Left colon (tissue), 2 donors: Measurements from ENCODE around the gene SON. TPM values are rescaled to one million over a fixed set of nuclear protein-coding genes. Genes with fewer than 3 reads are reported as not detected.
A peak's percentile ranks its signal among the peaks of the same experiment; 100 is the strongest.

Source experiments
- ATAC-seq: fragments of 200-7000 bp; cut with Tn5 transposase; one replicate; pipeline ENCODE4 v1.9.1; 2020; ENCODE audit warnings: mild to moderate bottlenecking, moderate library complexity
- DNase-seq, 2 donors: peaks; one replicate each; pipeline ENCODE4 v3.0.0-alpha.2; 2020
- intact Hi-C, 2 donors: fragments of 100-400 bp; cut with DNase I in 1 of 2; cut with micrococcal nuclease in 1 of 2; formaldehyde crosslinking; loops; one replicate each; pipeline versions ENCODE4 v1.11.2 to v1.14.0; 2022; cut with DNase I, micrococcal nuclease
- total RNA-seq, 2 donors: library from RNA; stranded (reverse); fragmentation: NEBNext Ultra II Directional; extraction: Animal tissue kit (Norgen Biotek cat#: 25700); gene quantifications; one replicate each; pipeline ENCODE4 v1.2.1, GENCODE V29; 2021
- donor health status: DM: no; HTN: no; CAD: no.
- donor health status: DM: yes; HTN: yes; CAD: no.

SON gene
- total RNA-seq, 2 donors from 2014 or later: 202 to 213 TPM

GRCh38 chr21:33541105-33541711 lies 1.6 kb upstream of the SON start:
- ATAC-seq: no peak
- intact Hi-C loops: no loop called here
- peak in 1 of 2 donors; percentile 27 for DNase-seq

- ATAC-seq: peak; percentile 75
- DNase-seq: peak; percentile 83 to 89
- intact Hi-C loops: no loop called here
Measured at GRCh38 chr21:33541756-33542639, 840 bp upstream of the SON start, which contains the start of gene GART. TSS of gene GART (minus strand) at chr21:33542117. CDS start at chr21:33539315, 2,802 bp downstream.

GRCh38 chr21:33543505-33544129 lies 779 bp downstream of the SON start:
- intact Hi-C loops: no loop called here
- peak; percentile 73 to 84 for DNase-seq
- peak; percentile 47 for ATAC-seq

- ATAC-seq: no peak
- intact Hi-C loops: no loop called here
- DNase-seq: no peak
Measured at GRCh38 chr21:33544451-33545195, 1.8 kb downstream of the SON start.

GRCh38 chr21:33546086-33546485 lies 3.2 kb downstream of the SON start:
- ATAC-seq (no peak), DNase-seq (no peak)
- intact Hi-C loops: no loop called here

- intact Hi-C loops: no loop called here
- ATAC-seq (peak; percentile 8), DNase-seq (no peak)
Measured at GRCh38 chr21:33549848-33550771, 7.3 kb downstream of the SON start.

GRCh38 chr21:33550772-33551660 lies 8.2 kb downstream of the SON start:
- ATAC-seq: peak; percentile 11
- intact Hi-C loops: no loop called here
- no peak for DNase-seq

GRCh38 chr21:33551664-33552063 lies 8.8 kb downstream of the SON start:
- ATAC-seq: no peak
- intact Hi-C loops: no loop called here
- DNase-seq: no peak

GRCh38 chr21:33552093-33552998 lies 9.5 kb downstream of the SON start:
- intact Hi-C loops: no loop called here
- peak; percentile 18 for ATAC-seq
- DNase-seq: no peak

- ATAC-seq: peak; percentile 3
- DNase-seq: no peak
- intact Hi-C loops: no loop called here
Measured at GRCh38 chr21:33552999-33553598, 10.3 kb downstream of the SON start.

GRCh38 chr21:33554236-33554981 lies 11.6 kb downstream of the SON start:
- intact Hi-C loops: no loop called here
- DNase-seq: no peak
- ATAC-seq: no peak

GRCh38 chr21:33554982-33555344 lies 12.1 kb downstream of the SON start:
- DNase-seq (no peak), ATAC-seq (no peak)
- intact Hi-C loops: no loop called here

GRCh38 chr21:33557447-33557846 lies 14.6 kb downstream of the SON start:
- intact Hi-C loops: no loop called here
- no peak for DNase-seq
- no peak for ATAC-seq

- ATAC-seq (no peak), DNase-seq (no peak)
- intact Hi-C loops: no loop called here
Measured at GRCh38 chr21:33558777-33559421, 16.1 kb downstream of the SON start.

GRCh38 chr21:33559813-33560212 lies 17.0 kb downstream of the SON start:
- ATAC-seq: no peak
- DNase-seq: no peak
- intact Hi-C loops: no loop called here
